Smooth muscle cell (in vitro differentiated cells): ENCODE data around the gene PTPRN2. TPM values are rescaled to one million over a fixed set of nuclear protein-coding genes. Genes with fewer than 3 reads are reported as not detected.

Experiments
- DNase-seq: peaks from one replicate; lab custom pipeline; 2025; ENCODE audit not compliant: unreplicated experiment; lab: John Stamatoyannopoulos, UW
- H2AFZ ChIP-seq: fragments of 200-600 bp; sonication (generic); 2 replicates; pipeline ENCODE4 v1.6.0; 2016; ENCODE audit warnings: antibody characterized with exemption, low read depth, mild to moderate bottlenecking
- H3F3A ChIP-seq: fragments of 200-600 bp; sonication (generic); 2 replicates; pipeline ENCODE4 v1.6.0; 2017; ENCODE audit warnings: antibody characterized with exemption, low read depth
- H3K27ac ChIP-seq: fragments of 200-600 bp; sonication (generic); 2 replicates; pipeline ENCODE4 v1.5.1; 2016; ENCODE audit warnings: low read depth, mild to moderate bottlenecking
- H3K27me3 ChIP-seq: fragments of 200-600 bp; sonication (generic); 2 replicates; pipeline ENCODE4 v1.6.1; 2016; ENCODE audit warnings: low read depth, mild to moderate bottlenecking
- H3K36me3 ChIP-seq: fragments of 200-600 bp; sonication (generic); 2 replicates; pipeline ENCODE4 v1.5.1; 2016; ENCODE audit warnings: low read depth
- H3K4me1 ChIP-seq: fragments of 200-600 bp; sonication (generic); 2 replicates; pipeline ENCODE4 v1.5.1; 2016; ENCODE audit warnings: low read depth
- H3K4me2 ChIP-seq: fragments of 200-600 bp; sonication (generic); 2 replicates; pipeline ENCODE4 v1.6.0; 2016; ENCODE audit warnings: mild to moderate bottlenecking
- H3K4me3 ChIP-seq: fragments of 200-600 bp; sonication (generic); 2 replicates; pipeline ENCODE4 v1.5.1; 2016; ENCODE audit warnings: mild to moderate bottlenecking
- H3K79me2 ChIP-seq: fragments of 200-600 bp; sonication (generic); 2 replicates; pipeline ENCODE4 v1.6.0; 2016; ENCODE audit warnings: low read depth, mild to moderate bottlenecking
- H3K9ac ChIP-seq: fragments of 200-600 bp; sonication (generic); 2 replicates; pipeline ENCODE4 v1.6.0; 2016; ENCODE audit warnings: low read depth
- H3K9me3 ChIP-seq: fragments of 200-600 bp; sonication (generic); replicated peaks from 2 replicates; pipeline ENCODE4 v1.5.1; 2016; ENCODE audit warnings: low read depth
- H4K20me1 ChIP-seq: fragments of 200-600 bp; sonication (generic); 2 replicates; pipeline ENCODE4 v1.6.0; 2016; ENCODE audit warnings: low read depth
- CTCF ChIP-seq: fragments of 200-600 bp; sonication (generic); IDR thresholded peaks from 2 replicates; pipeline ENCODE4 v1.5.1; 2017; ENCODE audit warnings: borderline replicate concordance, mild to moderate bottlenecking, antibody characterized with exemption; ENCODE audit not compliant: insufficient read depth, poor library complexity, severe bottlenecking
- WGBS: methylation state at CpG from one replicate; pipeline ENCODE4 v1.1.7; 2016; ENCODE audit warnings: low lambda C conversion rate; 5-methylcytosine and 5-hydroxymethylcytosine counted together
- polyA plus RNA-seq: library from polyadenylated mRNA; unstranded; fragments of >200 nt; fragmentation: Nextera tagmentation; extraction: Ambion mirVana; gene quantifications from 2 replicates; pipeline ENCODE4 v1.2.1, GENCODE V29; 2016
- total RNA-seq: library from RNA; depleted of rRNA; stranded (reverse); fragments of >200 nt; gene quantifications from 2 replicates; pipeline ENCODE4 v1.2.3, GENCODE V29; 2014

PTPRN2 gene
- total and polyA plus RNA-seq, 2 experiments from 2014 or later = 0.09 to 0.87 TPM

GRCh38 chr7:158372400-158373342, 215.0 kb downstream of the PTPRN2 start:
- H3K36me3 ChIP-seq = no peaks in the 10 kb centered on the region
- no peaks in the 10 kb centered on the region for H3K4me1 ChIP-seq
- H3K79me2 ChIP-seq = no peaks in the 10 kb centered on the region
- H3K9ac ChIP-seq = no peak overlapping the region
- H3K27me3 ChIP-seq = no peaks in the 10 kb centered on the region
- TF ChIP-seq CTCF = no peak
- no peaks in the 10 kb centered on the region for H3F3A ChIP-seq
- no peak overlapping the region for H3K4me3 ChIP-seq
- H4K20me1 ChIP-seq = no peaks in the 10 kb centered on the region
- DNase-seq = no peak
- H3K27ac ChIP-seq = no peak overlapping the region
- no peak overlapping the region for H3K4me2 ChIP-seq
- H2AFZ ChIP-seq = no peak overlapping the region
- 85% methylated on average over 23 of the region's 23 CpGs for WGBS
- no peaks in the 10 kb centered on the region for H3K9me3 ChIP-seq

- Histone ChIP-seq H3K9ac (no peak overlapping the region), H3K4me1 (no peaks in the 10 kb centered on the region), H3K79me2 (no peaks in the 10 kb centered on the region), H3K27ac (no peak overlapping the region), H4K20me1 (no peaks in the 10 kb centered on the region), H3K4me2 (no peak overlapping the region), H3K4me3 (no peak overlapping the region), H3K27me3 (no peaks in the 10 kb centered on the region), H2AFZ (no peak overlapping the region), H3F3A (no peaks in the 10 kb centered on the region), H3K36me3 (no peaks in the 10 kb centered on the region), H3K9me3 (no peaks in the 10 kb centered on the region)
- no peak for TF ChIP-seq CTCF
- WGBS = 88% methylated on average over 17 of the region's 17 CpGs
- no peak for DNase-seq
Measured at GRCh38 chr7:158371856-158372255, 215.8 kb downstream of the PTPRN2 start.

DNA sequence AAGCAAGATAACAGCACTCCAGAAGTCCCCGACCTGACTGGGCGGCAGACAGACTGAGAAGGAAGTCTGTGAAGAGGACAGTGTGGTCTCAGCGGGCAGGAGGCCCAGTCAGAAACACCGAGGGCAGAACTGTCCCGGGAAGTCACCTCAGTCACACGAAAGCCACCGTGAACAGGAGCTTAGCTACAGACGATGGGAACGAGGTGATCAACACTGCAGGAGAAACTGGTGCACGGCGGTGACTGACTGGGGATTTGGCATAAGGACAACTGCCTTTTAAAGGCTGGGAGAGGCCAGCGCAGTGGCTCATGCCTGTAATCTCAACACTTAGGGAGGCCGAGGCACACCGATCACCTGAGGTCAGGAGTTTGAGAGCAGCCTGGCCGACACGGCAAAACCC, 217.8 kb downstream of the PTPRN2 start:
- Histone ChIP-seq H2AFZ (no peak overlapping the region), H3K27me3 (no peaks in the 10 kb centered on the region), H4K20me1 (no peaks in the 10 kb centered on the region), H3K79me2 (no peaks in the 10 kb centered on the region), H3K4me1 (no peaks in the 10 kb centered on the region), H3K4me3 (no peak overlapping the region), H3K4me2 (no peak overlapping the region), H3K27ac (no peak overlapping the region), H3K9ac (no peak overlapping the region), H3K36me3 (no peaks in the 10 kb centered on the region), H3K9me3 (no peaks in the 10 kb centered on the region), H3F3A (no peaks in the 10 kb centered on the region)
- 93% methylated on average over 16 of the region's 16 CpGs for WGBS
- no peak for DNase-seq
- TF ChIP-seq CTCF = no peak
